ENCODE measurements around the gene ASIC4. TPM values are rescaled to one million over a fixed set of nuclear protein-coding genes. Genes with fewer than 3 reads are reported as not detected.

The ASIC4 gene
- polyA plus RNA-seq, 3 donors = not detected

GRCh38 chr2:219497495-219498279, 16.6 kb upstream of the ASIC4 start:
- Mint-ChIP-seq H3K27me3 (ENCODE audit: low read depth in 3 of 3) (peaks cover 48 to 51% (median 50%) of the 10 kb centered on the region in 3 donors), H3K9me3 (peaks cover 0 to 22% (median 1%) of the 10 kb centered on the region in 7 donors), H3K4me1 (peaks cover 38% of the 10 kb centered on the region), H3K36me3 (peaks cover 10 to 21% of the 10 kb centered on the region in 2 donors), H3K4me3 (peak overlapping the region; percentile 98 to 100), H3K27ac (peak overlapping the region; percentile 94 to 99 (median 97))
- Histone ChIP-seq H3K9me3 (replicated peaks in 1 of 2; ENCODE audit: control insufficient read depth in 1 of 2, insufficient read depth in 1 of 2, low read length in 2 of 2) (peaks cover 2 to 10% of the 10 kb centered on the region in 2 donors), H4K20me1 (ENCODE audit: insufficient read depth, low read length) (no peaks in the 10 kb centered on the region), H3K4me3 (replicated peaks in 1 of 3; ENCODE audit: low read depth in 2 of 3, low read length in 3 of 3) (peak overlapping the region; percentile 58 to 93 (median 80)), H3K9ac (ENCODE audit: insufficient read depth, low read length, poor library complexity, severe bottlenecking) (peak overlapping the region; percentile 91), H3K4me2 (replicated peaks; ENCODE audit: extremely low read depth, low read length, poor library complexity, severe bottlenecking) (peak overlapping the region; percentile 97), H3K27ac (ENCODE audit: low read depth in 1 of 2, low read length in 2 of 2) (peak overlapping the region; percentile 89 to 90), H3K27me3 (ENCODE audit: control insufficient read depth in 2 of 2, insufficient read depth in 2 of 2, low read length in 2 of 2) (peaks cover 31 to 48% of the 10 kb centered on the region in 2 donors), H2AFZ (ENCODE audit: insufficient read depth, low read depth, low read length, poor library complexity, severe bottlenecking) (peak overlapping the region; percentile 94), H3K36me3 (replicated peaks in 1 of 2; ENCODE audit: control insufficient read depth in 1 of 2, insufficient read depth in 2 of 2, low read length in 2 of 2) (peaks cover 6 to 18% of the 10 kb centered on the region in 2 donors), H3K4me1 (ENCODE audit: control insufficient read depth in 1 of 2, insufficient read depth in 2 of 2, low read length in 2 of 2) (peaks cover 28 to 43% of the 10 kb centered on the region in 2 donors), H3K79me2 (ENCODE audit: insufficient read depth, low read length) (peaks cover 11% of the 10 kb centered on the region)
- DNase-seq = peak; percentile 73 to 78 (median 77)
- TF ChIP-seq CTCF (IDR thresholded peaks at IDR 0.05) = no peak
- intact Hi-C loops (cut with micrococcal nuclease) = loop anchor here (5.0 to 10.0 kb wide), 4 partner anchors 35 to 333 kb away; partner anchors contain the start of genes DNPEP (in 2 of the 2), STK11IP (in 2 of the 2) and NHEJ1 (in 1 of the 2)
- WGBS (ENCODE audit: insufficient coverage) = 2% methylated on average over 57 of the region's 59 CpGs

- intact Hi-C loops (cut with micrococcal nuclease) = loop anchor here (5.0 to 10.0 kb wide), 4 partner anchors 34 to 334 kb away; partner anchors contain the start of genes DNPEP (in 2 of the 2), STK11IP (in 2 of the 2) and NHEJ1 (in 1 of the 2)
- H3K4me3 Mint-ChIP-seq = peak within 1 kb of the TSS; percentile 98 to 100
- H3K4me1 ChIP-seq (ENCODE audit: control insufficient read depth in 1 of 2, insufficient read depth in 2 of 2, low read length in 2 of 2) = peaks cover 28 to 43% of the 10 kb centered on the region in 2 donors
- peak within 1 kb of the TSS; percentile 58 to 93 (median 80) for H3K4me3 ChIP-seq (replicated peaks in 1 of 3; ENCODE audit: low read depth in 2 of 3, low read length in 3 of 3)
- H3K27me3 ChIP-seq (ENCODE audit: control insufficient read depth in 2 of 2, insufficient read depth in 2 of 2, low read length in 2 of 2) = peaks cover 31 to 42% of the 10 kb centered on the region in 2 donors
- TF ChIP-seq CTCF (IDR thresholded peaks at IDR 0.05) = no peak
- peaks cover 38% of the 10 kb centered on the region for H3K4me1 Mint-ChIP-seq
- H3K36me3 ChIP-seq (replicated peaks in 1 of 2; ENCODE audit: control insufficient read depth in 1 of 2, insufficient read depth in 2 of 2, low read length in 2 of 2) = peaks cover 8 to 25% of the 10 kb centered on the region in 2 donors
- H3K9me3 ChIP-seq (replicated peaks in 1 of 2; ENCODE audit: control insufficient read depth in 1 of 2, insufficient read depth in 1 of 2, low read length in 2 of 2) = peaks cover 2 to 10% of the 10 kb centered on the region in 2 donors
- peaks cover 13 to 26% of the 10 kb centered on the region in 2 donors for H3K36me3 Mint-ChIP-seq
- H2AFZ ChIP-seq (ENCODE audit: insufficient read depth, low read depth, low read length, poor library complexity, severe bottlenecking) = peak within 1 kb of the TSS; percentile 94
- no peaks in the 10 kb centered on the region for H4K20me1 ChIP-seq (ENCODE audit: insufficient read depth, low read length)
- peak within 1 kb of the TSS; percentile 91 for H3K9ac ChIP-seq (ENCODE audit: insufficient read depth, low read length, poor library complexity, severe bottlenecking)
- peaks cover 42 to 46% (median 43%) of the 10 kb centered on the region in 3 donors for H3K27me3 Mint-ChIP-seq (ENCODE audit: low read depth in 3 of 3)
- peaks cover 11% of the 10 kb centered on the region for H3K79me2 ChIP-seq (ENCODE audit: insufficient read depth, low read length)
- peak; percentile 93 to 95 (median 94) for DNase-seq
- peaks cover 0 to 19% (median 1%) of the 10 kb centered on the region in 7 donors for H3K9me3 Mint-ChIP-seq
- WGBS (ENCODE audit: insufficient coverage) = 0% methylated on average over 45 of the region's 49 CpGs
- peak within 1 kb of the TSS; percentile 94 to 99 (median 97) for H3K27ac Mint-ChIP-seq
- peak within 1 kb of the TSS; percentile 89 to 90 for H3K27ac ChIP-seq (ENCODE audit: low read depth in 1 of 2, low read length in 2 of 2)
- H3K4me2 ChIP-seq (replicated peaks; ENCODE audit: extremely low read depth, low read length, poor library complexity, severe bottlenecking) = peak within 1 kb of the TSS; percentile 97
Measured at GRCh38 chr2:219498280-219499057, 15.8 kb upstream of the ASIC4 start, which contains the start of gene GMPPA. Gene GMPPA (plus strand): TSS chr2:219498891. CDS start chr2:219499976, 1,085 bp downstream.
